Upper lobe of left lung (tissue), 6 donors: ENCODE measurements around the gene NRDE2. TPM values are rescaled to one million over a fixed set of nuclear protein-coding genes. Genes with fewer than 3 reads are reported as not detected.

ENCODE experiments used
- ATAC-seq, 2 donors: fragments of 200-7000 bp; cut with Tn5 transposase; one replicate each; pipeline ENCODE4 v1.9.1; 2022; ENCODE audit warnings: mild to moderate bottlenecking in 2 of 2, moderate library complexity in 2 of 2; ENCODE audit not compliant: low FRiP score in 2 of 2
- DNase-seq, 2 donors: peaks; one replicate each; pipeline ENCODE4 v3.0.0-alpha.2; 2019 to 2020
- H3K27ac ChIP-seq, 4 donors: fragments of 200-600 bp; sonication (generic); one replicate each; pipeline ENCODE4 v1.5.1; 2016 to 2019
- H3K27me3 ChIP-seq, 4 donors: fragments of 200-600 bp; sonication (generic); one replicate each; pipeline ENCODE4 v1.5.1; 2017 to 2019
- H3K36me3 ChIP-seq, 4 donors: fragments of 200-600 bp; sonication (generic); one replicate each; pipeline ENCODE4 v1.5.1; 2016 to 2019
- H3K4me1 ChIP-seq, 4 donors: fragments of 200-600 bp; sonication (generic); one replicate each; pipeline ENCODE4 v1.5.1; 2018 to 2019
- H3K4me3 ChIP-seq, 4 donors: fragments of 200-600 bp; sonication (generic); one replicate each; pipeline ENCODE4 v1.5.1; 2017 to 2019; ENCODE audit warnings: mild to moderate bottlenecking in 2 of 4, moderate library complexity in 1 of 4
- H3K9me3 ChIP-seq, 4 donors: fragments of 200-600 bp; sonication (generic); one replicate each; pipeline ENCODE4 v1.5.1; 2018 to 2019
- EP300 ChIP-seq, 4 donors: sonication (generic); formaldehyde crosslinking; IDR thresholded peaks; one replicate each; pipeline ENCODE4 v1.5.1; 2017; ENCODE audit warnings: antibody characterized with exemption in 4 of 4, control low read depth in 2 of 4
- POLR2A ChIP-seq, 4 donors: fragments of 450-650 bp; IDR thresholded peaks; one replicate each; pipeline ENCODE4 v1.5.1; 2016 to 2017; ENCODE audit warnings: antibody characterized with exemption in 4 of 4, mild to moderate bottlenecking in 2 of 4
- POLR2AphosphoS5 ChIP-seq, 2 donors: sonication (generic); formaldehyde crosslinking; IDR thresholded peaks; one replicate each; pipeline ENCODE4 v1.5.1; 2017; ENCODE audit warnings: antibody characterized with exemption in 2 of 2
- WGBS, 2 donors: methylation state at CpG; one replicate each; pipeline ENCODE4 v1.1.5; 2017 to 2018; 5-methylcytosine and 5-hydroxymethylcytosine counted together
- total RNA-seq, 6 donors: library from RNA; depleted of rRNA in 4 of 6; stranded (reverse); fragments of >200 nt in 4 of 6; gene quantifications; one replicate each; pipeline versions ENCODE4 v1.1.0 to v1.2.1, GENCODE V29; 2016 to 2021
- TF ChIP-seq, protein P1 (sequence below), 6 experiments: fragments of 450-650 bp in 4 of 6; fragments of 200-600 bp in 2 of 6; sonication (generic) in 2 of 6; IDR thresholded peaks; one replicate each; pipeline ENCODE4 v1.5.1; 2016 to 2019; ENCODE audit warnings: antibody characterized with exemption in 6 of 6
- donor health status: DM: no; HTN: no; CAD: no; lungs with moderate emphysema.
- donor health status: DM: no; HTN: yes; CAD: no; lungs with severe emphysema.

The NRDE2 gene
- total RNA-seq, 6 donors from 2014 or later, result 12.0 to 51.3 (median 20.3) TPM

DNA sequence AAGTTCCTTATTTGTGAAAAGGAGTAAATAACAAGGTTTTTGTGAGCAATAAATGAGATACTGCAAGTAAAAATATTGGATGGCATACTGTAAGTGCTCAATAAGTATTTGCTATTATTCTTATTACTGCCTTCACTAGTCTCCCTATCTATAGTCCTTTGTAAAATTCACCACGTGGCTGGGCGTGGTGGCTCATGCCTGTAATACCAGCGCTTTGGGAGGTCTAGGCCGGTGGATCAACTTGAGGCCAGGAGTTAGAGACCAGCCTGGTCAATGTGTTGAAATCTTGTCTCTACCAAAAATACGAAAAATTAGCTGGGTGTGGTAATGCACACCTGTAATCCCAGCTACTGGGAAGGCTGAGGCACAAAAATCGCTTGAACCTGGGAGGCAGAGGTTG, 46.5 kb upstream of the NRDE2 start:
- Histone ChIP-seq H3K9me3 (no peaks in the 10 kb centered on the region), H3K27ac (no peak overlapping the region), H3K27me3 (no peaks in the 10 kb centered on the region), H3K36me3 (no peaks in the 10 kb centered on the region), H3K4me3 (no peak overlapping the region), H3K4me1 (peaks cover 8 to 13% (median 11%) of the 10 kb centered on the region in 4 donors)
- no peak for TF ChIP-seq EP300 (IDR thresholded peaks at IDR 0.05)
- no peak for TF ChIP-seq POLR2AphosphoS5 (IDR thresholded peaks at IDR 0.05)
- TF ChIP-seq POLR2A (IDR thresholded peaks at IDR 0.05), result no peak
- TF ChIP-seq, protein P1, sequence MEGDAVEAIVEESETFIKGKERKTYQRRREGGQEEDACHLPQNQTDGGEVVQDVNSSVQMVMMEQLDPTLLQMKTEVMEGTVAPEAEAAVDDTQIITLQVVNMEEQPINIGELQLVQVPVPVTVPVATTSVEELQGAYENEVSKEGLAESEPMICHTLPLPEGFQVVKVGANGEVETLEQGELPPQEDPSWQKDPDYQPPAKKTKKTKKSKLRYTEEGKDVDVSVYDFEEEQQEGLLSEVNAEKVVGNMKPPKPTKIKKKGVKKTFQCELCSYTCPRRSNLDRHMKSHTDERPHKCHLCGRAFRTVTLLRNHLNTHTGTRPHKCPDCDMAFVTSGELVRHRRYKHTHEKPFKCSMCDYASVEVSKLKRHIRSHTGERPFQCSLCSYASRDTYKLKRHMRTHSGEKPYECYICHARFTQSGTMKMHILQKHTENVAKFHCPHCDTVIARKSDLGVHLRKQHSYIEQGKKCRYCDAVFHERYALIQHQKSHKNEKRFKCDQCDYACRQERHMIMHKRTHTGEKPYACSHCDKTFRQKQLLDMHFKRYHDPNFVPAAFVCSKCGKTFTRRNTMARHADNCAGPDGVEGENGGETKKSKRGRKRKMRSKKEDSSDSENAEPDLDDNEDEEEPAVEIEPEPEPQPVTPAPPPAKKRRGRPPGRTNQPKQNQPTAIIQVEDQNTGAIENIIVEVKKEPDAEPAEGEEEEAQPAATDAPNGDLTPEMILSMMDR (IDR thresholded peaks at IDR 0.05), result no peak
- WGBS, 2 donors, result 88 to 90% methylated on average over 6 of the region's 6 CpGs
- ATAC-seq (no peak), DNase-seq (no peak)

DNA sequence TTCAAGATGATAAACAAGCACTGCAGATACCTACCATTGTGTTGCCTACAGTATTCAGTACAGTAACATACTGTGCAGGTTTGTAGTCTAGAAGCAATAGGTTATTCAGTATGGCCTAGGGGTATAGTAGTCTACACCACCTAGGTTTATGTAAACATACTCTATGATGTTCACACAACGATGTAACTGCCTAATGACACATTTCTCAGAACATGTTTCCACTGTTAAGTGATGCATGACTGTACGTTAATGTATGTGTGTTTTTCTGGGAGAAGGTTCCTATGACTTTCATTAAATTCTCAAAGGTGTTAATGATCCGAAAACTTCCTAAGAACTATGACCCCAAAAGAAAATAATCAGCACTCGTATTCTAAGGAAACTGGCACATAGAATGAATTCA, 44.2 kb upstream of the NRDE2 start:
- WGBS, 2 donors, result 82 to 86% methylated on average over 4 of the region's 4 CpGs
- DNase-seq (no peak), ATAC-seq (no peak)
- TF ChIP-seq POLR2AphosphoS5 (IDR thresholded peaks at IDR 0.05), result no peak
- no peak for TF ChIP-seq EP300 (IDR thresholded peaks at IDR 0.05)
- TF ChIP-seq, protein P1 (IDR thresholded peaks at IDR 0.05), result no peak
- TF ChIP-seq POLR2A (IDR thresholded peaks at IDR 0.05), result no peak
- H3K9me3 ChIP-seq, result no peaks in the 10 kb centered on the region
- H3K27ac ChIP-seq, result no peak overlapping the region
- no peak overlapping the region for H3K4me3 ChIP-seq
- no peaks in the 10 kb centered on the region for H3K36me3 ChIP-seq
- no peaks in the 10 kb centered on the region for H3K27me3 ChIP-seq
- H3K4me1 ChIP-seq, result peaks cover 0 to under 1% (median 0%) of the 10 kb centered on the region in 4 donors

DNA sequence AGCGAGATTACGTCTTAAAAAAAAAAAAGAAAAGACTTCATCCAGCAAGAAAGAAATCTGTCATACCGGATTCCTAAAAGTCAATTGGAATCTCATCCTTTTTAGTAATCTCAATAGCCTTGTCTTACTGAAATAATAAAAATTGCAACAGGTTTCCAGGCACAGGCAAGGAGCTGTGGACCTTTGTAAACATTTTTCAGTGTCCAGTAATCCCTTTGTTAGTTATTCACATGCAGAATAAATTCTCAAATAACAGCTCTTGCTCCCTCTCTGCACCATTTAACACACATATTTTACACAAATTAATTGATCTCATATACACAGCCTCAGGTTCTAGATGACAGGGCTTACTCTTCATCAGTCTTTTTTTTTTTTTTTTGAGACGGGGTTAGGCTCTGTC, 43.1 kb upstream of the NRDE2 start:
- DNase-seq (no peak), ATAC-seq (no peak)
- Histone ChIP-seq H3K36me3 (no peaks in the 10 kb centered on the region), H3K27me3 (no peaks in the 10 kb centered on the region), H3K27ac (no peak overlapping the region), H3K9me3 (no peaks in the 10 kb centered on the region), H3K4me1 (no peaks in the 10 kb centered on the region), H3K4me3 (no peak overlapping the region)
- no peak for TF ChIP-seq EP300 (IDR thresholded peaks at IDR 0.05)
- TF ChIP-seq POLR2AphosphoS5 (IDR thresholded peaks at IDR 0.05), result no peak
- no peak for TF ChIP-seq POLR2A (IDR thresholded peaks at IDR 0.05)
- TF ChIP-seq, protein P1 (IDR thresholded peaks at IDR 0.05), result no peak
- WGBS, 2 donors, result 87 to 92% methylated on average over 4 of the region's 4 CpGs

DNA sequence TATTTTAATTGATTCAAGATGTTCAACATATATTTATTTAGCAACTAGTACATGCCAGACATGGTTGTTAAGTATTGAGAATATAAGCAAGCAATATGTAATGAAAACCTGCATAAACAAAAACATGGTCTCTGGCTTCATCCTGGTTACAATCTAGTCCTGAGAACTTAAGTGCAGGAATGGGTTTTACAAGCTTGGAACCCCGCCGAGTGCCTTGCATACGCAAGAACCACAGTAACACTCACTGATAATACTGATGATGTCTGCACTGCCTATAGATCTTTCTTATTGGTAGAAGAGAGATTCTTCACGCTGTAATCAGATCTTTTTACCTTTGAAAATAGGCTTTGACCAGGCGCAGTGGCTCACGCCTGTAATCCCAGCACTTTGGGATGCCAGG, 42.1 kb upstream of the NRDE2 start:
- TF ChIP-seq POLR2AphosphoS5 (IDR thresholded peaks at IDR 0.05), result no peak
- no peak for TF ChIP-seq EP300 (IDR thresholded peaks at IDR 0.05)
- no peak for DNase-seq
- no peak overlapping the region for H3K4me3 ChIP-seq
- ATAC-seq, result no peak
- no peaks in the 10 kb centered on the region for H3K9me3 ChIP-seq
- no peaks in the 10 kb centered on the region for H3K4me1 ChIP-seq
- no peaks in the 10 kb centered on the region for H3K27me3 ChIP-seq
- no peak overlapping the region for H3K27ac ChIP-seq
- 81 to 93% methylated on average over 6 of the region's 6 CpGs for WGBS, 2 donors
- H3K36me3 ChIP-seq, result no peaks in the 10 kb centered on the region

DNA sequence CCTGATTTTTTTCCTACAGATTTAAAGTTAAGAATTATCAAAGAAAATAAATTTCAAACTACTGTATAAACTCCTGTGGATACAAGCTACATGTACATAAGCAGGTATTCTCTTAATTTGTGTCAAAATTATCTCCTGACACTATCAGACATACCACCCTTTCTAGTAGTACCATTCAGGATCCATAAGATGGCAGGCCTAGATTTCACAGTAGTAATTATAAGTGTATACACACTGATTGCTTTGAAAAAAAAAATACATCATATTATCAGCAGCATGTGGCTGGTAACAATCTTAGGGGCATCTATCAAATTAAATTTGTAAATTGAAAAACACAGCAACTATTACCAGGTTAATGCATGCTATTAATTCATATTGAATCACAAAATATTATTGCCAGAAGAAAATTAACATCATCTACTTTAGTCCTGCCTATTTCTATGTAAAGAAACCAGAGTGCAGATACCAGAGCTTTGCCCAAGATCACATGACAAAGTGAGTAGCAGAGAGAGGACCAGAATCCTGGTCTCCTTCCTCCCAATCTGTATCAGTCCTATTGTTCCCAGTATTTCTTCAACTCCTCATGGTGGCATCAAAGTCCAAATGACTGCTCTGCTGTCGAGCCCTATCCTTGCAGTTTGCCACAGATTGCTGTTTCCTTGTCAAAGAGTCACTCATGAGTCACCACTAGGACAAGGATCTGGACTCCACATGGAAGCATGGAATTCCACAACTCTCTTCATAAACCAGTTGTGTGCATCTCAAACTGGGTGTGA, 37.4 kb upstream of the NRDE2 start:
- Histone ChIP-seq H3K36me3 (no peaks in the 10 kb centered on the region), H3K4me3 (no peak overlapping the region), H3K27me3 (no peaks in the 10 kb centered on the region), H3K9me3 (no peaks in the 10 kb centered on the region), H3K27ac (no peak overlapping the region), H3K4me1 (no peaks in the 10 kb centered on the region)
- DNase-seq, result no peak
- 69 to 75% methylated on average over 1 of the region's 1 CpG for WGBS, 2 donors
- TF ChIP-seq EP300 (IDR thresholded peaks at IDR 0.05) (no peak), POLR2A (IDR thresholded peaks at IDR 0.05) (no peak), POLR2AphosphoS5 (IDR thresholded peaks at IDR 0.05) (no peak)
- TF ChIP-seq, protein P1 (IDR thresholded peaks at IDR 0.05), result peak in 1 of 6 experiments; percentile 8
- ATAC-seq, result no peak
